GM19238 (cell line): ENCODE measurements around the gene ZSCAN22.
"Not testable (repeated sequence)": the region's sequence is repeated elsewhere in the genome, so short reads cannot be mapped to it uniquely, and the experiment has no call there.

ENCODE experiments used
- DNase-seq: peaks from one replicate; pipeline ENCODE4 v3.0.0; 2011; ENCODE audit warnings: low spot score; ENCODE audit not compliant: insufficient read length

Gene ZSCAN22

GRCh38 chr19:58326914-58327726, at the start of gene ZSCAN22:
Gene ZSCAN22, plus strand, starts transcription at chr19:58326994. Its CDS starts 7,809 bp downstream, at chr19:58334803.
- DNase-seq, result peak; percentile 95

GRCh38 chr19:58277197-58277596, 49.6 kb upstream of the ZSCAN22 start:
- no peak for DNase-seq

- no peak for DNase-seq
These were observed 48.9 kb upstream of the ZSCAN22 start for GRCh38 chr19:58277748-58278540.

- peak; percentile 100 for DNase-seq
These were observed 48.2 kb upstream of the ZSCAN22 start, which contains the start of gene ZNF8 for GRCh38 chr19:58278541-58279041. Gene ZNF8, plus strand, starts transcription at chr19:58278955. Its CDS starts 127 bp downstream, at chr19:58279082.

GRCh38 chr19:58279042-58279924, 47.5 kb upstream of the ZSCAN22 start:
- peak; percentile 42 for DNase-seq

GRCh38 chr19:58279925-58280316, 46.9 kb upstream of the ZSCAN22 start:
- DNase-seq, result no peak

- DNase-seq, result no peak
These were observed 42.6 kb upstream of the ZSCAN22 start for GRCh38 chr19:58284199-58284598.

- no peak for DNase-seq
These were observed 34.9 kb upstream of the ZSCAN22 start for GRCh38 chr19:58291943-58292342.

- no peak for DNase-seq
These were observed 31.9 kb upstream of the ZSCAN22 start for GRCh38 chr19:58294743-58295374.

GRCh38 chr19:58296104-58296503, 30.7 kb upstream of the ZSCAN22 start:
- no peak for DNase-seq

GRCh38 chr19:58300620-58301019, 26.2 kb upstream of the ZSCAN22 start:
- no peak for DNase-seq

GRCh38 chr19:58304255-58304654, 22.5 kb upstream of the ZSCAN22 start:
- DNase-seq, result no peak

GRCh38 chr19:58304748-58305064, 22.1 kb upstream of the ZSCAN22 start:
- DNase-seq, result no peak

- DNase-seq, result peak; percentile 96
These were observed 21.5 kb upstream of the ZSCAN22 start, which contains the start of gene ERVK3-1 for GRCh38 chr19:58305065-58305931. Gene ERVK3-1, plus strand, starts transcription at chr19:58305377. Its CDS starts 6,792 bp downstream, at chr19:58312169.

- no peak for DNase-seq
These were observed 20.9 kb upstream of the ZSCAN22 start for GRCh38 chr19:58305932-58306323.

GRCh38 chr19:58307736-58308135, 19.1 kb upstream of the ZSCAN22 start:
- DNase-seq, result no peak

GRCh38 chr19:58310685-58311084, 16.1 kb upstream of the ZSCAN22 start:
- DNase-seq, result not testable (repeated sequence)

- no peak for DNase-seq
These were observed 15.4 kb upstream of the ZSCAN22 start for GRCh38 chr19:58311345-58311865.

- no peak for DNase-seq
These were observed 11.2 kb upstream of the ZSCAN22 start for GRCh38 chr19:58315580-58315979.
